Measurements from ENCODE around the gene RNASE7.
"Not testable (repeated sequence)": the region's sequence is repeated elsewhere in the genome, so short reads cannot be mapped to it uniquely, and the experiment has no call there.

Gene RNASE7

GRCh38 chr14:21041676-21042433 lies at the start of gene RNASE7:
Gene RNASE7, plus strand, starts transcription at chr14:21042362. Its CDS starts 631 bp downstream, at chr14:21042993.
- no peak for DNase-seq (ENCODE audit: low read depth)

DNA sequence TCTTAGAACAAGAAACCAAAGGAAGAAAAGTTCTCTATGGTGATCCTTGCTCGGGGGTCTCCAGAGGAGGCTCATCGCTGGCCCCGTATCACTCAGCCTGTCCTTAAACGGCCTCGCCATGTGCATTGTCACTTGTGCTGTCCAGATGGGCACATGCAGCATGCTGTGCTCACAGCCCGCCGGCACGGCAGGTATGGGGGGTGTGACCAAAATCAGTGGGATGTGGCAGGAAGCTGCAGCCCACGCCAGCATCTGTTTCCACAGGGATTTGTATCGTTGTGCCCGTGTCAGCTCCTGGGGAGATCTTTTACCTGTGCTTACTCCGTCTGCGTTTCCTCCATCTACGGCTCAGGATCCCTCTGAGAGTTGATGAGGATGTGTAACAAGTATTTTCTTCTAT lies 45.6 kb upstream of the RNASE7 start:
- DNase-seq (ENCODE audit: low read depth): no peak

DNA sequence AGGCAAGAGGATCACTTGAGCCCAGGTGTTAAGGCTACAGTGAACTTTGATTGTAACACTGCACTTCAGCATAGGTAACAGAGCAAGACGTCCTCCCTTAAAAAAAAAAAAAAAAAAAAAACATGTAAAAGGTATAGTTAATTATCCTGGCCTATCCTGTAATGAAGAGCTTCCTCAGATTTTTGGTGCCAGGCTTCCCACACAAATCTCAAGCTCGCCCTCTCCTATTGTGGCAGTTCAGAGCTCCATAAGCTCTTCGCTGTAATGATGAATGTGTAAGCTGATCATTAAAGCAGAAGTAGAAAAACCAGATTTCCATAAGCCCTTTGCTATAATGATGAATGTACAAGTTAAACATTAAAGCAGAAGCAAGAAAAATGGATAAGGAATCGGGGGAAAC lies 45.0 kb upstream of the RNASE7 start:
- no peak for DNase-seq (ENCODE audit: low read depth)

- DNase-seq (ENCODE audit: low read depth): no peak
Observed at GRCh38 chr14:20997564-20997963, 44.6 kb upstream of the RNASE7 start.

GRCh38 chr14:20998139-20998538 lies 44.0 kb upstream of the RNASE7 start:
- no peak for DNase-seq (ENCODE audit: low read depth)

- no peak for DNase-seq (ENCODE audit: low read depth)
Observed at GRCh38 chr14:20998674-20999366, 43.3 kb upstream of the RNASE7 start, which contains the start of gene SLC39A2. Gene SLC39A2, plus strand, starts transcription at chr14:20999293. Its CDS starts 154 bp downstream, at chr14:20999447.

GRCh38 chr14:20999591-20999990 lies 42.6 kb upstream of the RNASE7 start:
- no peak for DNase-seq (ENCODE audit: low read depth)

- DNase-seq (ENCODE audit: low read depth): no peak
Observed at GRCh38 chr14:21001218-21001617, 40.9 kb upstream of the RNASE7 start.

- DNase-seq (ENCODE audit: low read depth): no peak
Observed at GRCh38 chr14:21003788-21004346, 38.3 kb upstream of the RNASE7 start.

GRCh38 chr14:21009721-21010120 lies 32.4 kb upstream of the RNASE7 start:
- not testable (repeated sequence) for DNase-seq (ENCODE audit: low read depth)

DNA sequence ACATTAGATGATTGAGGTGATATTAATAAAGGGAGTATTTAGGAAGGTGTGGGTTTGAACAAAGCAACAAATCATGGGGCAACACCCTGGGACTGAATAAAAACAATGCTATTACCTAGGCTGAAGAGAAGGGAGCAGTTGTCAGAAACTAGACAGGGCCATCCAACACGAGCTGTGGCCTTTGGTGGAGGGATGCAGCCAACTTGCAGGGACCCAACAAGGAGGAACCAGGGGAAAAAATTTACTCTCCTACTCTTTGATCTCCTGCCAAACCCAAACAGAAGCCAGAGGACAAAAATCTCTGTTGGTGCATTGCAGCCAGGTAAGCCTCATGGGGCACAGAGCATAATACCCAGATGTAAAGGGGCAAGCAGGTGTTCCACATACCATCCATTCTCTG lies 31.0 kb upstream of the RNASE7 start:
- no peak for DNase-seq (ENCODE audit: low read depth)

DNA sequence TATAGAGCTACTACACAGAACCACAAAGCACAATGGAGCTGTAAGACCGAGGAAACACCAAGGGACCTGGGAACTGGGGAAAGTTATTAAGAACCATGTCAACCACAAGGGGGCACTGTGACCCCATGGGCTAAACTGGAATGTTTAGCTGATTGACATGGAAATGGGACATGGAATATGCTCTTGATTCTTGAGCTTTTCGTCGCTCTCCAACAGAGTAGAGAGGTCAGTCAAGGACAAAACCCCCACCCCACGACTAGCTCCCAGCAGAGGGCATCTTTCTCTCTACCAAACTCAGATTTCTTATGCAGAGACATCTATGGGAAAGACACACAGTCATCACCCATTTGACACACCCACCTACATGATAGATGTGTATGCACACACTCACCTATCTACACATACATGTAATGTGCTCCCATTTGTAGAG lies 27.4 kb upstream of the RNASE7 start:
- DNase-seq (ENCODE audit: low read depth): peak; percentile 63

DNA sequence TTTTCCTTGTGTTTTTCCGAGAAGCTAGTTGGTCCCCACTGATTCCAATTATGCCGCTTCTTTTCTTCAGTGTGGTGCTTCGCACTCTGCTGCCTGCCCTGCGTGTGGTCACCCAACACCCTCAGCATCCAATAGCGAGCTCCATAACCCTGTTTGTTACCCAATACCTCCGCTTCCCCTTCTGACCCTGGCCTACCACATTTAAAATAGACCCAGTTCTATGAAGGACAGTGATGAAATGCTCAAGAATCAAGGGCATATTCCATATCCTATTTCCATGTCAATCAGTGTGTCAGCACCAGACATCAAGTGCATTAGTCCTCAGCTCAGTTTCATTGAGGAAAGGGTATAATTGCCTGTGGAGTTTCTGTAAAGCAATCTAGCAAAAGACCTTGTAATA lies 26.9 kb upstream of the RNASE7 start:
- DNase-seq (ENCODE audit: low read depth): no peak

GRCh38 chr14:21016413-21017190 lies 25.6 kb upstream of the RNASE7 start:
- DNase-seq (ENCODE audit: low read depth): no peak

DNA sequence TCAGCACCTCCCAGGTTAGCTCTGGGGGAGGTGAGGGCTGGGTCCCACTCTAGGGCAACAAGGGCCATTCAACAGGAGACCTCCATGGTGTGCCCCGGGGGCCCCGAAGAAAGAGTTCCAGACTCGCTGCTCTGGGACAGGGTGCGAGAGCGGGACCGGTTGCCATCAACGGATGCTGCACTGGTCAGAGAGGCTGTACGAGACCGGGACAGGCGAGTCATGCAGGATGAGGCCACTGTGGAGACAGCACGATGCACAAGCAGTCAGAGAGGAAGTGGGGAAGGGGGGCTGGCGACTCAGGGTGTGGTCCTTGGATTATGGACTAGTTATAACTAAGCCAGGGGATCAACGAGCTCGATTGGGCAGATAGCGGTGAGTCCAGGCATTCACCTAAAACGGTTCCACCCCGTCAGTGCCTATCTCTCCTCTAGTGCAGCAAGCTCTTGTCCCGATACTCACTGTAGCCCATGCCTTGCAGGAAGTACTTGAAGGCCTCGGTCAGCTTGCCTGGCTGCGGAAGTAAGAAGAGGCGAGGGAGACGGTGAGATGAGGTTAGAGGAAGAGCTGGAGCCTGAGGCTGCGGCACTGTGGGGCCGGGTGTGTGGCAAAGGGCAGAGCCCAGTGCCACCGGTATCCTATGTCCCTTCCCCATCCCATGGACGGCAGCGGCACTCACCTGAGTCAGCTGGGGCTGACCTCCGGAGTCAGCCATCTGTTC lies 24.5 kb upstream of the RNASE7 start:
- no peak for DNase-seq (ENCODE audit: low read depth)

DNA sequence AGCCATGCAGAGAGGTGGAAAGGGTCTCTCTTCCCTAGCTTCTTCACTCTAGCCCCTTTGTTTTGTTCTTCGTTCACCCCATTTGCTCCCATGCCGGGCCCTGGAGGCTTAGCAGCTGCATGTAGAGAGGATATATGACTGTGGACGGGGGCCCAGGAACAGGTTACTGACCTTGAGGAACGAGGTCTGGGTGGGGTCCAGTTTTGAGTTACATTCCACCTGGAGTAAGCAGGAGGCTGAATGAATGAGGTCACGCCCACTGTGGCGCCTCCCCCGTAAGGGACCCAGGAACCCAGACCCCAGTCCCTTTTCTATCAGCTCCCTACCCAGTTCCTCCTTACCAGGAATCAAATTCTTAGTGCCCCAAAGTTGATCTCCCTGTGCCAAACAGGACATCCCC lies 23.9 kb upstream of the RNASE7 start:
- no peak for DNase-seq (ENCODE audit: low read depth)

DNA sequence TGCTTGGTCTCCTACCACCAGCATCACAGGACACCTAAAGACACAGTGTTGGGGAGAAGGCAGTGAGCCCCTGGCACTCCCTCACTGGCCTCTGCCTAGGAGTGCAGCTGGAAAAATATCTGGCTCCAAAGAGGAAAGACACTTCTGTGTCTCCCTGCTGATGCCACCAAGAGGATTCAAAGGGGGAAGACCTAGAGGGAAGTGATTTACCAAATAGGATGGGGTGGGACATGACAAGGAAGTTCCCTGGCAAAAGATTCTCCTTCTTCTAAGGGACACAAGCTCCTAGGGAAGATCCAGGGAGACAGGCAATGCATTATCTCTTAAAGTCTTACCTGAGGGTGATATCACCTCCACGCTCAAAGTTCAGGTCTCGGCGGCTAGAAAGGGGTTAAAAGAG lies 23.4 kb upstream of the RNASE7 start:
- no peak for DNase-seq (ENCODE audit: low read depth)

DNA sequence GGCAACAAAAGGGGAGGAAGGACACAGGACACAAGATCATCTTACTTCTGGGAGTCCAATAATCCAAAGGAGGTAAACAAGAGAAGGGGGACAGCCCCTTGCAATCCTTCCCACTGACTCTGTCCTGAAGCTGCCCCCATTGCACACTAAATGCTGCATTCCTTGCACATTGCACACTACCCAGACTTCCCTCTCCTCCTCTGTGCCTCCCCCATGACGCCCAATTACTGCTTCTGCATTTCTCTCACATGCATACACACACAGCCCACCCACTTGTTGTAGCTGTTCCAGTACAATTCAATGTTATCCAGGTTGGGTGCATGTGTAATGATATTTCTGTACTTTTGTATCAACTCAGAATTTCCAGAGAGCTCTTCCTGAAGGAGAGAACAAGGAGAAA lies 22.8 kb upstream of the RNASE7 start:
- DNase-seq (ENCODE audit: low read depth): no peak

DNA sequence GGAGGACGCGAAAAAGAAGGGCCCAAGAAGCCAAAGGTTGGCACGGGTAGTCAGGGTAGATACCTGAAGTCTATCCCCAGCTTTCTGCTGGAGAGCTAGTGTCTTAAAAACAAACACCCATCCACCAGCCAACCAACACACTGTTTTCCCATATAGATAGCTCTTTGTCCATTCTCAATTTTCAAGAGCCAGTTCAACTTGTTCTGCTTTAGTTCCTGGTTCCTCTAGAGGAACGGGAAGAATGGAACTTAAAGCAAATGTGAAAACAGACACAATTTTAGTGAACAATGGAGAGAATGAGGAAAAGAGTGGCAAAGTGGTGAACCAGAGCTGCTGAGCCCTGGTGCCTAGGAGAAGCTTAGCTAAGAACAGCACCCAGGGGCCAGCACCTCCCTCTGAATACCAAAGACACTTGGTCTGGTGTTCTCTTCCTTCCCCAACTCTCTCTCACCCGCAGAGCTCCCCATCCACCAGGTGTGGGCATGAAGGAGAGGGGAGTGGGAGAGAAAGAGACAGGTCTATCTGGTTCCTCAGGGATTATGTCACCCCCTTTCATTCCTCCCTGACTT lies 21.1 kb upstream of the RNASE7 start:
- DNase-seq (ENCODE audit: low read depth): no peak

GRCh38 chr14:21022686-21023085 lies 19.5 kb upstream of the RNASE7 start:
- no peak for DNase-seq (ENCODE audit: low read depth)

- no peak for DNase-seq (ENCODE audit: low read depth)
Observed at GRCh38 chr14:21023174-21023573, 19.0 kb upstream of the RNASE7 start.
